KMS-11 (cell line): ENCODE data around the gene KAT8.

Source experiments
- H2AFZ ChIP-seq: fragments of 200-600 bp; sonication (generic); 2 replicates; pipeline ENCODE4 v1.6.1; 2016; ENCODE audit warnings: antibody characterized with exemption, mixed run types, low read depth
- H3K27ac ChIP-seq: fragments of 200-600 bp; sonication (generic); 2 replicates; pipeline ENCODE4 v1.6.1; 2016; ENCODE audit warnings: mild to moderate bottlenecking, mixed run types
- H3K27me3 ChIP-seq: fragments of 200-600 bp; sonication (generic); 2 replicates; pipeline ENCODE4 v1.6.1; 2017; ENCODE audit warnings: mild to moderate bottlenecking, low read depth, mixed run types, moderate library complexity; ENCODE audit not compliant: insufficient read depth
- H3K36me3 ChIP-seq: fragments of 200-600 bp; sonication (generic); 2 replicates; pipeline ENCODE4 v1.6.1; 2017; ENCODE audit warnings: mild to moderate bottlenecking, mixed run types; ENCODE audit not compliant: insufficient read depth
- H3K4me1 ChIP-seq: fragments of 200-600 bp; sonication (generic); 2 replicates; pipeline ENCODE4 v1.6.1; 2016; ENCODE audit warnings: mild to moderate bottlenecking, low read depth, mixed run types; ENCODE audit not compliant: poor library complexity, severe bottlenecking
- H3K4me2 ChIP-seq: fragments of 200-600 bp; sonication (generic); 2 replicates; pipeline ENCODE4 v1.7.0; 2016; ENCODE audit warnings: mild to moderate bottlenecking, mixed run types
- H3K4me3 ChIP-seq: fragments of 200-600 bp; sonication (generic); IDR thresholded peaks from 2 replicates; pipeline ENCODE4 v1.6.1; 2017; ENCODE audit warnings: low read depth, low read length, mixed read lengths; ENCODE audit not compliant: insufficient read depth
- H3K79me2 ChIP-seq: fragments of 200-600 bp; sonication (generic); 2 replicates; pipeline ENCODE4 v1.6.1; 2016; ENCODE audit warnings: low read depth, mixed run types; ENCODE audit not compliant: insufficient read depth
- H3K9ac ChIP-seq: fragments of 200-600 bp; sonication (generic); 2 replicates; pipeline ENCODE4 v1.6.1; 2016; ENCODE audit warnings: mild to moderate bottlenecking, mixed run types
- H4K20me1 ChIP-seq: fragments of 200-600 bp; sonication (generic); 2 replicates; pipeline ENCODE4 v1.6.1; 2016; ENCODE audit warnings: mild to moderate bottlenecking, mixed run types; ENCODE audit not compliant: insufficient read depth
- TF ChIP-seq, protein P1 (sequence below): fragments of 200-600 bp; sonication (generic); conservative IDR thresholded peaks from 2 replicates; pipeline ENCODE4 v1.6.1; 2017; ENCODE audit warnings: low read depth, mild to moderate bottlenecking, antibody characterized with exemption, low read length, moderate library complexity, mixed read lengths

KAT8 gene

DNA sequence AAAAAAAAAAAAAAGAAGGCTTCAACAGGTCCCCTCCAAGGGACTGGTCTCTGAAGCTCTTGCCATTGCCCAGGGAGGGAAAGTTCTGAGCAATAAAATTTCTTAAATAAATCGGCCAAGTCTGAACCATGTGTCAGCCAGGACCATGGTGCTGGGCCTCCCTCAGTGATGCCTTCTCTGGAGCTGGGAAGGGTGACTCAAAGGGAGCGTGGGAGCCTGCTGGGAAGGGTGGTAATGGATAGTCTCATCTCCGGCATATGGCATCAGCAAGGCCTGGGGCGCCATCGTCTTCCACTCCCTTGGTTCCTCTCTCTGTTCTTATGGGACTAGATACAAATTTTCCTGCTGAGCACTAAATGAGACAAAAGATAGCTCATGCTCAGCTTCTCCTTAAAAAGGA lies 25.1 kb upstream of the KAT8 start:
- Histone ChIP-seq H3K27ac (no peak overlapping the region), H3K27me3 (no peaks in the 10 kb centered on the region), H3K4me1 (peaks cover 21% of the 10 kb centered on the region), H3K9ac (no peak overlapping the region), H3K36me3 (no peaks in the 10 kb centered on the region), H3K4me2 (no peak overlapping the region), H3K79me2 (peaks cover 21% of the 10 kb centered on the region; the same call in 1 of the 2 replicates), H4K20me1 (no peaks in the 10 kb centered on the region), H3K4me3 (no peak overlapping the region), H2AFZ (no peak overlapping the region)
- TF ChIP-seq, protein P1, sequence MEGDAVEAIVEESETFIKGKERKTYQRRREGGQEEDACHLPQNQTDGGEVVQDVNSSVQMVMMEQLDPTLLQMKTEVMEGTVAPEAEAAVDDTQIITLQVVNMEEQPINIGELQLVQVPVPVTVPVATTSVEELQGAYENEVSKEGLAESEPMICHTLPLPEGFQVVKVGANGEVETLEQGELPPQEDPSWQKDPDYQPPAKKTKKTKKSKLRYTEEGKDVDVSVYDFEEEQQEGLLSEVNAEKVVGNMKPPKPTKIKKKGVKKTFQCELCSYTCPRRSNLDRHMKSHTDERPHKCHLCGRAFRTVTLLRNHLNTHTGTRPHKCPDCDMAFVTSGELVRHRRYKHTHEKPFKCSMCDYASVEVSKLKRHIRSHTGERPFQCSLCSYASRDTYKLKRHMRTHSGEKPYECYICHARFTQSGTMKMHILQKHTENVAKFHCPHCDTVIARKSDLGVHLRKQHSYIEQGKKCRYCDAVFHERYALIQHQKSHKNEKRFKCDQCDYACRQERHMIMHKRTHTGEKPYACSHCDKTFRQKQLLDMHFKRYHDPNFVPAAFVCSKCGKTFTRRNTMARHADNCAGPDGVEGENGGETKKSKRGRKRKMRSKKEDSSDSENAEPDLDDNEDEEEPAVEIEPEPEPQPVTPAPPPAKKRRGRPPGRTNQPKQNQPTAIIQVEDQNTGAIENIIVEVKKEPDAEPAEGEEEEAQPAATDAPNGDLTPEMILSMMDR = no peak

DNA sequence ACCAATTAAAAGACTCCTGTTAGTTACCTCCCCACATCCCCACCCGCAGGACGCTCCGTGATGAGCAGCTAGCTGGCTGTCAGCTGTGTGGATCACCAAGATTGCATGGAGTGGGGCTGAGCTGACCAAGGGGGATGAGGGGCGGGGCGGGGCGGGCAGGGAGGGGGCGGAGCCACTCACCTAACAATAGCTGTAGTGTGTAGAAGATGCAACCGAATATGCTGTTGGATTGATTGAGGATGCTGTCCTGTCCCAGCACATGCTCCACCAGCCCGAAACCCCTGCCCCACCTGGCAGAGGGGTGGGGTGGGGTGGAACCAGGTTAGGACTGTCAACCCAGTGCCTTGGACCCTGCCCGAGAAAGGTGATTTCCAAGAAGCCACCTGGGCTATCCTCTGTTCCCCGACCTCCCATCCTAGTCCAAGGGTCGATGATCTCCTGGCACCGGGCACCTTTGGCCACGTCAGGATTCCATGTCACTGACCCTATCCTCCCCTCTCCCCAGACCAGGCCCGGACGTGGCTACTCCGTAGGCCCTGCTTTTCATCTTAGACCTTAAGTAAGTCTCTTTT lies 24.2 kb upstream of the KAT8 start:
- no peaks in the 10 kb centered on the region for H3K27me3 ChIP-seq
- H3K4me1 ChIP-seq = peaks cover 21% of the 10 kb centered on the region
- no peak overlapping the region for H3K27ac ChIP-seq
- no peak overlapping the region for H3K4me3 ChIP-seq
- no peaks in the 10 kb centered on the region for H4K20me1 ChIP-seq
- H3K4me2 ChIP-seq = peak overlapping the region; percentile 88
- no peaks in the 10 kb centered on the region for H3K36me3 ChIP-seq
- no peak overlapping the region for H2AFZ ChIP-seq
- peaks cover 21% of the 10 kb centered on the region; the same call in 1 of the 2 replicates for H3K79me2 ChIP-seq
- TF ChIP-seq, protein P1 = no peak
- no peak overlapping the region for H3K9ac ChIP-seq

DNA sequence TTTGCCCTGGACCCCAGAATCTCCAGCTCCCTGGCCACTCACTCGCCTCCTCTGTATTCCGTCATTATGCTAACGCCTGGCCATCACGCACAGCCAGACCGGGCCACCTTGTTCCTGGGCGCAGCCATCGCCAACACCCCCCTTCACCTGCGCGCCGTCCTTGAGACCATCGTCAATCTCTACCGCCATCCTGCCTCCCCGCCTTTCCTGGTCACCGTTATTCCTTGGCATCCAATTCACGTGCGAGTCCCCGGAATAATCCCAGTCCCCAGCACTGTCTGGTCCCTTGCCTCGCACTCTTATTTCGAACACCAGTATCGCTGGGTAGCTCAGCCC lies 23.4 kb upstream of the KAT8 start:
- TF ChIP-seq, protein P1 = no peak
- peak overlapping the region; percentile 45 for H3K27ac ChIP-seq
- H3K27me3 ChIP-seq = no peaks in the 10 kb centered on the region
- H2AFZ ChIP-seq = peak overlapping the region; percentile 85
- peaks cover 21% of the 10 kb centered on the region for H3K4me1 ChIP-seq
- H3K79me2 ChIP-seq = peaks cover 21% of the 10 kb centered on the region; the same call in 1 of the 2 replicates
- H4K20me1 ChIP-seq = no peaks in the 10 kb centered on the region
- no peaks in the 10 kb centered on the region for H3K36me3 ChIP-seq
- peak overlapping the region; percentile 70 for H3K9ac ChIP-seq
- H3K4me2 ChIP-seq = peak overlapping the region; percentile 88
- no peak overlapping the region for H3K4me3 ChIP-seq

DNA sequence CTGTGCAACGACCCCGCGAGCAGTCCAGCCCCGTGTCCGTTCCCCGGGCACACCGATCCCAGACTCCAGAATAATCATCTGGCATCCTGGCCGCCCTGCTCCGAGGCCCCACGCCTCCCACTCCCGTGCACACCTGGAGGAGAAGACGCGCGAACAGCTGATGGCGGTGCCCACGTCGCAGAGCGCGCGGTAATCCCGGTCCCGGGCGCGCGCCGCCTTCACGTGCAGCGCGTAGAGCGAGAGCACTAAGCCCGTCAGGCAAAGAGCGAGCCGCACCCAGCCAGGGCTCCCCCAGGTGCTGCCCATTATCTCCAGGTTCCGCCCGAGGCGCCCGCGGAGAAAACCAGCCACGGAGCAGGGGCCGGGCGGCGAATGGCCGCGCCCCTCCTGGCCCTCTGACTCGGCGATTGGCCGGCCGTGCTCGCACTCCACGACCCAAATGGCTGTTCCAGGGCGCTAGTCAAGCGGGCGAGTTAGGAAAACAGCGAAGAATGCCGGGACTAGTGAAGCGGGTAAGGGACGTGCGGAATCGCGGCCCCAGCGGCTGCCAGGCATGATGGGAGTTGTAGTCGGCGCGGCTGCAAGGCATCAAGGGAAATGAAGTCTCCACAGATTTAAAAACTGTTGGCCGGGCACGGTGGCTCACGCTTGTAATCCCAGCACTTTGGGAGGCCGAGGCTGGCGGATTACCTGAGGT lies 22.9 kb upstream of the KAT8 start, which contains the start of gene VKORC1:
Gene VKORC1, minus strand, starts transcription at position 374 of the 697 bp plus-strand sequence. Its CDS starts 68 bp downstream, at position 306.
- H3K4me2 ChIP-seq = peak within 1 kb of the TSS; percentile 88
- no peaks in the 10 kb centered on the region for H4K20me1 ChIP-seq
- H3K79me2 ChIP-seq = peaks cover 21% of the 10 kb centered on the region; the same call in 1 of the 2 replicates
- peak within 1 kb of the TSS; percentile 70 for H3K9ac ChIP-seq
- peak within 1 kb of the TSS; percentile 85 for H2AFZ ChIP-seq
- H3K27me3 ChIP-seq = no peaks in the 10 kb centered on the region
- H3K4me3 ChIP-seq = no peak within 1 kb of the TSS
- TF ChIP-seq, protein P1 = no peak
- H3K27ac ChIP-seq = peak within 1 kb of the TSS; percentile 45
- no peaks in the 10 kb centered on the region for H3K36me3 ChIP-seq
- H3K4me1 ChIP-seq = peaks cover 21% of the 10 kb centered on the region
